SK-N-MC (cell line): ENCODE results near the gene OSGIN1.

Experiments used
- EZH2 ChIP-seq: fragments of 200-600 bp; sonication (generic); IDR thresholded peaks from one replicate; pipeline ENCODE4 v1.6.1; 2017; ENCODE audit warnings: antibody characterized with exemption
- FOXP2 ChIP-seq: optimal IDR thresholded peaks from 2 replicates; pipeline ENCODE3; 2011; ENCODE audit warnings: mild to moderate bottlenecking, moderate library complexity; ENCODE audit not compliant: insufficient read depth; ENCODE audit errors: extremely low read length, control extremely low read depth
- POLR2AphosphoS5 ChIP-seq: IDR thresholded peaks from 2 replicates; pipeline ENCODE4 v1.6.1; 2012; ENCODE audit warnings: mild to moderate bottlenecking, low read depth, low read length, borderline replicate concordance

DNA sequence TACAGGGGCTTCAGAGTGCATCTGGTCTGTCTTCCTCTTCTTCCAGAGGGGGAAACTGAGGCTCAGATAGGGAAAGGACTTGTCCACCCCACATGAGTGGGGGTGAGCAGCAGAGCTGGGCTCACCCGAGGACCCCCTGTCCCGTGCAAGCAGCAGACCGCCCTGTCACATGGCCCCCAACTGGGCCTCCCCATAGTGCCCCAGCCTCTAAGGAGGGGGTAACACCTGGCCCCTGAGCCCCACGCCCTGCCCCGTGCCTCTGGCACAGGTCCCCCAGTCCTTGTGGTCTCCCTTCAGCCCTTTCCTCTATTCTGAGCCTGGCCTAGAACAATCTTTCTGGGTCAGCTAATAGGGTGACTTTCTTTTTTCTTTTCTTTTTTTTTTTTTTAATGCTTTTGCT, 8.6 kb downstream of the OSGIN1 start:
- TF ChIP-seq POLR2AphosphoS5 (no peak), EZH2 (no peak), FOXP2 (no peak)
